NB4 (cell line): Measurements from ENCODE around the gene STAC.

Source experiments
- DNase-seq: peaks from one replicate; pipeline ENCODE4 v3.0.0; 2010; ENCODE audit warnings: low read depth
- H3K4me3 ChIP-seq: one replicate; pipeline ENCODE4 v1.5.1; 2011; ENCODE audit warnings: mild to moderate bottlenecking, low read depth, low read length, moderate library complexity
- MYC ChIP-seq: IDR thresholded peaks from 2 replicates; pipeline ENCODE4 v1.6.1; 2011; ENCODE audit warnings: low read depth, low read length
- POLR2A ChIP-seq: IDR thresholded peaks from 2 replicates; pipeline ENCODE4 v1.6.1; 2011; ENCODE audit warnings: mild to moderate bottlenecking; ENCODE audit not compliant: insufficient read length; ENCODE audit errors: extremely low read depth
- TF ChIP-seq, protein P1 (sequence below): IDR thresholded peaks from 2 replicates; pipeline ENCODE4 v1.6.1; 2011; ENCODE audit warnings: low read depth, low read length
- TF ChIP-seq, protein P2 (sequence below): IDR thresholded peaks from one replicate; pipeline ENCODE4 v1.5.1; 2012; ENCODE audit warnings: low read depth, low read length

The STAC gene

GRCh38 chr3:36540888-36541518, 160.7 kb downstream of the STAC start:
- no peak overlapping the region for H3K4me3 ChIP-seq
- TF ChIP-seq MYC (no peak), POLR2A (no peak)
- TF ChIP-seq, protein P1, sequence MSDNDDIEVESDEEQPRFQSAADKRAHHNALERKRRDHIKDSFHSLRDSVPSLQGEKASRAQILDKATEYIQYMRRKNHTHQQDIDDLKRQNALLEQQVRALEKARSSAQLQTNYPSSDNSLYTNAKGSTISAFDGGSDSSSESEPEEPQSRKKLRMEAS, result no peak
- TF ChIP-seq, protein P2, sequence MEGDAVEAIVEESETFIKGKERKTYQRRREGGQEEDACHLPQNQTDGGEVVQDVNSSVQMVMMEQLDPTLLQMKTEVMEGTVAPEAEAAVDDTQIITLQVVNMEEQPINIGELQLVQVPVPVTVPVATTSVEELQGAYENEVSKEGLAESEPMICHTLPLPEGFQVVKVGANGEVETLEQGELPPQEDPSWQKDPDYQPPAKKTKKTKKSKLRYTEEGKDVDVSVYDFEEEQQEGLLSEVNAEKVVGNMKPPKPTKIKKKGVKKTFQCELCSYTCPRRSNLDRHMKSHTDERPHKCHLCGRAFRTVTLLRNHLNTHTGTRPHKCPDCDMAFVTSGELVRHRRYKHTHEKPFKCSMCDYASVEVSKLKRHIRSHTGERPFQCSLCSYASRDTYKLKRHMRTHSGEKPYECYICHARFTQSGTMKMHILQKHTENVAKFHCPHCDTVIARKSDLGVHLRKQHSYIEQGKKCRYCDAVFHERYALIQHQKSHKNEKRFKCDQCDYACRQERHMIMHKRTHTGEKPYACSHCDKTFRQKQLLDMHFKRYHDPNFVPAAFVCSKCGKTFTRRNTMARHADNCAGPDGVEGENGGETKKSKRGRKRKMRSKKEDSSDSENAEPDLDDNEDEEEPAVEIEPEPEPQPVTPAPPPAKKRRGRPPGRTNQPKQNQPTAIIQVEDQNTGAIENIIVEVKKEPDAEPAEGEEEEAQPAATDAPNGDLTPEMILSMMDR, result peak; percentile 83
- DNase-seq, result peak; percentile 26

DNA sequence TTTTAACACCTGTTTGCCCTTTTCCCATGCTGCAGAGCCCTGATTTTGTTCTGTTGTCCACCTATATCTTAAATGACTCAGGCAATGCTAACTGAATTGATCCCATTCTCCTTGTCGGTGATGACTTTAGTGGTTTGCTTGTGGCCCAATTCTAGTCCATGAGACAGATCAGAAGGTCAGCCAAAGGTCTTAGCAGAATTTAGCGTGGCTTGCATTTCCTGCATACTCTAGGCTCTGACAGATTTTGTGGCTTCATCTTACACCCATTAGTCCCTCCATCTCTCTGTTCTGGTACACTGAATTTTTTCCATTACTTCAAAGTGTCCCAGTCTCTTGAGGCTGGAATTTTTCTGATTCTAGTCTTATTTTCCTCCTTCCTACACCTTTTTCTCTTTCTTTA, 161.9 kb downstream of the STAC start:
- TF ChIP-seq POLR2A (no peak), MYC (no peak)
- TF ChIP-seq, protein P2, result no peak
- no peak for DNase-seq
- no peak overlapping the region for H3K4me3 ChIP-seq

GRCh38 chr3:36543276-36543997, 163.1 kb downstream of the STAC start:
- no peak for DNase-seq
- H3K4me3 ChIP-seq, result no peak overlapping the region
- TF ChIP-seq MYC (no peak), POLR2A (no peak)
- TF ChIP-seq, protein P2, result no peak
- TF ChIP-seq, protein P1, result no peak

DNA sequence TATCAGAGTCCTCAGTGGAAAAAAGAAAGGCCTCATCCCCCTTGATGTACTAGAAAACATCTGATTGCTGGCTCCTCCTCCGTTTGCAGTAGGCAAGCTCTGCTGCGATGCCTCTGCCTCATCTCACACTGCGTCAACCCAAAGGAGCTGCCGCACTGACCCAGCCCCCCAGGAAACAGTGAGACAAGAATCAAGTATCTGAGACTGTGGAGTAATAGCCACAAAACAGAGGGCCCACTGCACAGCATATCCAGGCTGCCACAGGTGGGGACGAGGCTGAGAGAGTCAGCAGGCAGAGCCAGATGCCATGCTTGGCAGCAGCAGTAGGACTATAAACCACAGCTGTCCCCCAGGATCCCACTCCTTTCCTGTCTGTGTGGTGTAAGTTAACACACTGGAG, 165.9 kb downstream of the STAC start:
- no peak for DNase-seq
- H3K4me3 ChIP-seq, result no peak overlapping the region
- TF ChIP-seq, protein P1, result no peak
- TF ChIP-seq POLR2A (no peak), MYC (no peak)
- TF ChIP-seq, protein P2, result no peak

GRCh38 chr3:36548712-36549111, 168.4 kb downstream of the STAC start:
- H3K4me3 ChIP-seq, result no peak overlapping the region
- no peak for DNase-seq
- TF ChIP-seq MYC, result no peak
- TF ChIP-seq, protein P2, result no peak
- TF ChIP-seq, protein P1, result no peak
- TF ChIP-seq POLR2A, result no peak
